H1 (cell line): ENCODE results near the gene PCDHAC1. TPM values are rescaled to one million over a fixed set of nuclear protein-coding genes. Genes with fewer than 3 reads are reported as not detected.

ENCODE experiments used
- CTCF ChIA-PET: fragments of 300-600 bp; sonication (Branson Sonifier 250); formaldehyde crosslinking; loops from one replicate; lab custom pipeline; 2021; ENCODE audit not compliant: partially characterized antibody; lab: Charles Lee
- POLR2A ChIA-PET: fragments of 300-600 bp; sonication (Branson Sonifier 250); formaldehyde crosslinking; loops from one replicate; lab custom pipeline; 2021; ENCODE audit warnings: inconsistent platforms; ENCODE audit not compliant: partially characterized antibody; lab: Charles Lee
- DNase-seq, 2 experiments: peaks; one replicate each; pipeline versions ENCODE4 v3.0.0 to v3.0.0-alpha.2; 2010 to 2022; ENCODE audit warnings: low spot score in 2 of 2, low read depth in 1 of 2, mixed read lengths in 1 of 2
- FAIRE-seq: peaks from 2 replicates; lab custom pipeline; 2011; peaks lifted over from hg19 to GRCh38; lab: Jason Lieb, UNC
- H2AFZ ChIP-seq: 2 replicates; pipeline ENCODE4 v1.8.1; 2012; ENCODE audit warnings: low read length, inconsistent platforms
- H2AK5ac ChIP-seq: 2 replicates; pipeline ENCODE4 v1.6.1; 2013; ENCODE audit warnings: low read depth, low read length
- H2BK120ac ChIP-seq: replicated peaks from 2 replicates; pipeline ENCODE3; 2013; ENCODE audit warnings: low read depth, low read length, inconsistent platforms
- H2BK12ac ChIP-seq: 2 replicates; pipeline ENCODE4 v1.6.1; 2013; ENCODE audit warnings: low read depth, low read length
- H2BK15ac ChIP-seq: 2 replicates; pipeline ENCODE4 v1.6.1; 2013; ENCODE audit warnings: low read length
- H2BK20ac ChIP-seq: 2 replicates; pipeline ENCODE4 v1.6.1; 2013; ENCODE audit warnings: low read length
- H2BK5ac ChIP-seq: 2 replicates; pipeline ENCODE4 v1.6.1; 2013; ENCODE audit warnings: low read depth, low read length
- H3K14ac ChIP-seq: 2 replicates; pipeline ENCODE4 v1.6.1; 2013; ENCODE audit warnings: inconsistent platforms; ENCODE audit not compliant: insufficient read length
- H3K18ac ChIP-seq: 2 replicates; pipeline ENCODE4 v1.6.1; 2013; ENCODE audit warnings: low read length; ENCODE audit errors: extremely low read depth
- H3K23ac ChIP-seq: 2 replicates; pipeline ENCODE4 v1.6.1; 2013; ENCODE audit warnings: inconsistent platforms; ENCODE audit not compliant: insufficient read length
- H3K23me2 ChIP-seq: 2 replicates; pipeline ENCODE4 v1.6.1; 2013; ENCODE audit warnings: low read depth, low read length
- H3K27ac ChIP-seq: 2 replicates; pipeline ENCODE4 v1.6.1; 2011; ENCODE audit warnings: low read depth, low read length, inconsistent platforms
- H3K27me3 ChIP-seq, 4 experiments: replicated peaks in 1 of 4; 1 replicate in 1 of 4; 2 replicates in 3 of 4; pipeline versions ENCODE4 v1.6.1 to v1.8.1; 2011 to 2013; ENCODE audit warnings: low read length in 3 of 4, mild to moderate bottlenecking in 3 of 4, inconsistent platforms in 2 of 4, mixed read lengths in 2 of 4, moderate library complexity in 1 of 4; ENCODE audit not compliant: control insufficient read depth in 3 of 4, insufficient read depth in 3 of 4; ENCODE audit errors: extremely low read depth in 1 of 4
- H3K36me3 ChIP-seq, 4 experiments: 2 replicates each; pipeline versions ENCODE4 v1.6.1 to v1.8.1; 2011 to 2013; ENCODE audit warnings: mild to moderate bottlenecking in 4 of 4, low read length in 3 of 4, moderate library complexity in 2 of 4, control low read depth in 1 of 4, inconsistent platforms in 1 of 4; ENCODE audit not compliant: insufficient read depth in 4 of 4, control insufficient read depth in 2 of 4
- H3K4ac ChIP-seq: replicated peaks from 2 replicates; pipeline ENCODE3; 2013; ENCODE audit warnings: low read length, low read depth, mixed read lengths, inconsistent platforms; ENCODE audit not compliant: insufficient read length
- H3K4me1 ChIP-seq, 4 experiments: replicated peaks in 1 of 4; 1 replicate in 1 of 4; 2 replicates in 3 of 4; pipeline versions ENCODE4 v1.6.1 to v1.8.1; 2011 to 2013; ENCODE audit warnings: low read length in 3 of 4, inconsistent platforms in 2 of 4, mixed read lengths in 1 of 4; ENCODE audit not compliant: insufficient read depth in 4 of 4, control insufficient read depth in 3 of 4
- H3K4me2 ChIP-seq, 2 experiments: 2 replicates each; pipeline versions ENCODE4 v1.6.1 to v1.8.1; 2011 to 2013; ENCODE audit warnings: low read depth in 2 of 2, low read length in 2 of 2, control low read depth in 1 of 2, inconsistent platforms in 1 of 2, mild to moderate bottlenecking in 1 of 2; ENCODE audit not compliant: insufficient read depth in 1 of 2
- H3K4me3 ChIP-seq, 4 experiments: fragments of 200-600, 300-600 bp in 1 of 4; sonication (generic), shearing (Covaris generic), sonication (Bioruptor Twin) in 1 of 4; 2 replicates each; pipeline versions ENCODE4 v1.5.1 to v1.8.1; 2011 to 2016; ENCODE audit warnings: low read length in 4 of 4, low read depth in 3 of 4, control low read depth in 2 of 4, inconsistent platforms in 2 of 4, mild to moderate bottlenecking in 2 of 4, mixed read lengths in 1 of 4, moderate library complexity in 1 of 4; ENCODE audit not compliant: insufficient read depth in 2 of 4; ENCODE audit errors: extremely low read depth in 1 of 4
- H3K56ac ChIP-seq: replicated peaks from 2 replicates; pipeline ENCODE3; 2013; ENCODE audit warnings: low read depth, mild to moderate bottlenecking, mixed read lengths, low read length, inconsistent platforms; ENCODE audit not compliant: insufficient read length
- H3K79me1 ChIP-seq: 2 replicates; pipeline ENCODE4 v1.6.1; 2013; ENCODE audit warnings: low read depth, low read length, control low read depth
- H3K79me2 ChIP-seq, 2 experiments: 2 replicates each; pipeline versions ENCODE4 v1.6.1 to v1.8.1; 2012 to 2013; ENCODE audit warnings: low read length in 2 of 2, mild to moderate bottlenecking in 2 of 2, inconsistent platforms in 1 of 2; ENCODE audit not compliant: insufficient read depth in 2 of 2, control insufficient read depth in 1 of 2
- H3K9ac ChIP-seq, 4 experiments: replicated peaks in 1 of 4; 1 replicate in 1 of 4; 2 replicates in 3 of 4; pipeline versions ENCODE4 v1.6.1 to v1.8.1; 2011 to 2013; ENCODE audit warnings: low read depth in 3 of 4, low read length in 3 of 4, control low read depth in 2 of 4, mild to moderate bottlenecking in 2 of 4, moderate library complexity in 2 of 4, inconsistent platforms in 1 of 4; ENCODE audit errors: extremely low read depth in 1 of 4
- H3K9me3 ChIP-seq, 2 experiments: 2 replicates each; pipeline versions ENCODE4 v1.6.1 to v1.8.1; 2012 to 2013; ENCODE audit warnings: mild to moderate bottlenecking in 2 of 2, moderate library complexity in 2 of 2, control low read depth in 1 of 2, inconsistent platforms in 1 of 2, low read depth in 1 of 2, low read length in 1 of 2, mixed read lengths in 1 of 2; ENCODE audit not compliant: insufficient read depth in 2 of 2
- H4K20me1 ChIP-seq, 2 experiments: replicated peaks in 1 of 2; 2 replicates each; pipeline versions ENCODE3 to v1.8.1; 2011 to 2013; ENCODE audit warnings: inconsistent platforms in 2 of 2, low read length in 2 of 2, mild to moderate bottlenecking in 1 of 2; ENCODE audit not compliant: insufficient read depth in 2 of 2, control insufficient read depth in 1 of 2
- H4K5ac ChIP-seq: 2 replicates; pipeline ENCODE4 v1.6.1; 2013; ENCODE audit warnings: low read length, low read depth, mixed read lengths, inconsistent platforms; ENCODE audit not compliant: insufficient read length
- H4K8ac ChIP-seq: 2 replicates; pipeline ENCODE4 v1.8.0; 2013; ENCODE audit warnings: mild to moderate bottlenecking, moderate library complexity, low read length, inconsistent platforms; ENCODE audit not compliant: insufficient read depth; ENCODE audit errors: extremely low read depth
- H4K91ac ChIP-seq: replicated peaks from 2 replicates; pipeline ENCODE3; 2013; ENCODE audit warnings: low read length, mixed read lengths, inconsistent platforms; ENCODE audit not compliant: insufficient read length
- SP2 ChIP-seq: IDR thresholded peaks from 2 replicates; pipeline ENCODE4 v1.6.1; 2012; ENCODE audit warnings: mild to moderate bottlenecking, low read length, inconsistent platforms
- WGBS, 2 experiments: shearing (Covaris generic) in 1 of 2; methylation state at CpG; one replicate each; pipeline versions ENCODE4 v1.1.6 to v1.1.7; 2013 to 2015; ENCODE audit warnings: low lambda C conversion rate in 2 of 2, mixed read lengths in 2 of 2, inconsistent platforms in 1 of 2, low coverage in 1 of 2, missing lambda C conversion rate in 1 of 2; ENCODE audit not compliant: insufficient replicate concordance in 2 of 2, insufficient coverage in 1 of 2, insufficient read length in 1 of 2; ENCODE audit errors: extremely low coverage in 1 of 2, missing lambda C conversion rate in 1 of 2; 5-methylcytosine and 5-hydroxymethylcytosine counted together
- polyA plus RNA-seq, 7 experiments: library from polyadenylated mRNA; depleted of rRNA in 3 of 7; stranded (reverse) in 5 of 7; unstranded in 2 of 7; fragments of >200 nt in 5 of 7; fragments of 200-250 nt in 2 of 7; gene quantifications; 1 replicate in 5 of 7; 2 replicates in 1 of 7; 4 replicates in 1 of 7; pipeline versions ENCODE4 v1.2.1 to v1.2.3, GENCODE V29; 2011 to 2013; ENCODE audit warnings: missing spikeins in 2 of 7, mixed read lengths in 2 of 7
- total RNA-seq: library from RNA; stranded (reverse); fragmentation: NEBNext Ultra II Directional; extraction: Animal tissue kit (Norgen Biotek cat#: 25700); gene quantifications from 2 replicates; pipeline ENCODE4 v1.2.1, GENCODE V29; 2021

The PCDHAC1 gene
- total and polyA plus RNA-seq, 2 of the 8 experiments (the other 6 are each of a cell fraction or from before 2014, with no cell fraction given), result 2.2 to 4.5 TPM

GRCh38 chr5:140946578-140946977 is 20.5 kb downstream of the PCDHAC1 start:
- no peak overlapping the region for H4K5ac ChIP-seq
- H3K4me1 ChIP-seq, result no peaks in the 10 kb centered on the region
- H3K9me3 ChIP-seq, result no peaks in the 10 kb centered on the region
- H2BK5ac ChIP-seq, result no peak overlapping the region
- no peak overlapping the region for H3K27ac ChIP-seq
- H4K8ac ChIP-seq, result no peak overlapping the region
- CTCF ChIA-PET, result interaction anchor here (1.1 kb wide), 1 partner anchor 11 kb away, joined by 3 read pairs; no protein-coding TSS in a partner anchor
- no peaks in the 10 kb centered on the region for H3K36me3 ChIP-seq
- no peaks in the 10 kb centered on the region for H3K79me1 ChIP-seq
- H3K18ac ChIP-seq, result no peak overlapping the region
- POLR2A ChIA-PET, result no interaction called here
- no peak overlapping the region for H3K56ac ChIP-seq
- no peak for FAIRE-seq
- H2BK12ac ChIP-seq, result no peak overlapping the region
- TF ChIP-seq SP2, result no peak
- TF ChIP-seq, all 59 proteins: peak for 0
- H3K79me2 ChIP-seq, result no peaks in the 10 kb centered on the region
- H3K4ac ChIP-seq, result no peak overlapping the region
- no peaks in the 10 kb centered on the region for H4K20me1 ChIP-seq
- 61% methylated on average over 2 of the region's 2 CpGs; no CpG with 5 or more reads in 1 of the 2 experiments for WGBS, 2 experiments
- no peak overlapping the region for H2AFZ ChIP-seq
- no peak overlapping the region for H4K91ac ChIP-seq
- no peak overlapping the region for H3K4me3 ChIP-seq
- H3K27me3 ChIP-seq, result no peaks in the 10 kb centered on the region
- H3K14ac ChIP-seq, result no peak overlapping the region
- H2BK20ac ChIP-seq, result no peak overlapping the region
- H2BK15ac ChIP-seq, result no peak overlapping the region
- no peak overlapping the region for H3K23ac ChIP-seq
- no peak overlapping the region for H3K4me2 ChIP-seq
- no peak overlapping the region for H2AK5ac ChIP-seq
- no peak for DNase-seq
- H3K9ac ChIP-seq, result no peak overlapping the region
- no peaks in the 10 kb centered on the region for H3K23me2 ChIP-seq
- no peak overlapping the region for H2BK120ac ChIP-seq
